GM12891 (cell line): ENCODE results near the gene PPP1R13B.

Experiments
- PAX5 ChIP-seq: IDR thresholded peaks from 2 replicates; pipeline ENCODE4 v1.6.1; 2011; ENCODE audit warnings: low read length, moderate library complexity, mild to moderate bottlenecking; ENCODE audit not compliant: insufficient read depth, severe bottlenecking
- POLR2A ChIP-seq: IDR thresholded peaks from 2 replicates; pipeline ENCODE4 v1.6.1; 2011; ENCODE audit warnings: low read depth, low read length, control low read depth
- POLR2AphosphoS5 ChIP-seq: IDR thresholded peaks from 2 replicates; pipeline ENCODE4 v1.6.1; 2011; ENCODE audit warnings: low read depth, low read length, control low read depth
- SPI1 ChIP-seq: IDR thresholded peaks from 2 replicates; pipeline ENCODE4 v1.6.1; 2011; ENCODE audit warnings: low read depth, low read length, control low read depth
- TAF1 ChIP-seq: IDR thresholded peaks from 2 replicates; pipeline ENCODE4 v1.6.1; 2011; ENCODE audit warnings: low read depth, low read length, control low read depth

DNA sequence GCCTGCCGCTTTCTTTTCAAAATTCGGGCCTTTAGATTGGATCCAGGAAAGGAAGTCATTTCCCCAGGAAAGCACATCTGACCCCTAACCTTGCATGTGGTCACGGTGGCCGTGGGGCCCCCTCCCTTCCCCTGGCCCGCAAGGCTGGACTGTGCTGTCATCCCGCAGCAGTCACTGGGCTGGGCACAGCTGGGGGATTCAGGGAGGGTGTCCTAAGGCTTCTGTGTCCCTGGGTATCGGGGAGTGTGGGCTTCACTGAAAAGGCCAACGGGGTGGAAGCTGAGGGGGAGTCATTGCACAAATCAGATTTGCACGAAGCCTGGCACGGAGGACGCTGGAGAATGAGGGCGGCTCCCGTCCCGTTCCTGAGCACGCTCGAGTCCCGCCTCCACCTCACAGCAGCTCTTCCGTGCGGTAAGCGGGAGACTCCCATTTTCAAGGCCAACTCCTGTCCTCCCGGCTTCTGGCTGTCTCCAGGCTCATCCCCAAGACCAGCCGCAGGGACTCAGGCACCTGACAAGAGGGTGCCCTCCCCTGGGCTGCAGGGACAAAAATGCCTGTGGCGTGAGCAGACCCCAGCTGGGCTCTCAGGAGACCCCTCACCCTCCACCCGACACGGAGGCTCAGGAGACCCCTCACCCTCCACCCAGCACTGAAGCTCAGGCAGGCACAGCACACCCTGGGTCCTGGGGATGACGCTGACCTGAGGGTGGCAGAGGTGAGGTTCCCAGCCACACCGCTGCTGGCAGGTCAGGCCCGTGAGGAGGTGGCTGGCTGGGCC, 141.7 kb downstream of the PPP1R13B start:
- TF ChIP-seq SPI1: no peak
- no peak for TF ChIP-seq POLR2A
- no peak for TF ChIP-seq POLR2AphosphoS5
- TF ChIP-seq PAX5: no peak
- no peak for TF ChIP-seq TAF1
